NCI-H446 (cell line): ENCODE results near the gene MESP1.
A peak's percentile ranks its signal among the peaks of the same experiment; 100 is the strongest.

Experiments used
- DNase-seq, 2 experiments: peaks; one replicate each; lab custom pipeline; 2025; lab: John Stamatoyannopoulos, UW

MESP1 gene

GRCh38 chr15:89758283-89758682, 7.2 kb upstream of the MESP1 start:
- no peak for DNase-seq

DNA sequence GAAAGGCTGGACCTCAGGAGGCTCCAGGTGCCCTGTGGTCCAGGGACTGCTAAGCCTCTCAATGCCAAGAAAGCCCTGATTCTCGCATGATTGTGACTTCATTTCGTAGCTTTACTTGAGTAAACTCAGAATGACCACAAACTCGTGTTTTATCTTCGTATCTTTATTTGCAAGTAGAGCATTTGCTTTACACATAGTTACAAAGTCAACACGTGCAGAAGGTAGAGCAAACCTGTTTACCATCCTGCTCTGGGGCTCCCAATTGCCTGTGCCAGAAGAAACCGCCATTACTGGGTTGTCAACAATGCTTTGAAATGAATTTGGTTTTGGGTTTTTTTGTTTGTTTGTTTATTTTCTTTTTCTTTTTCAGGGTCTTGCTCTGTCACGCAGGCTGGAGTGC, 5.8 kb upstream of the MESP1 start:
- DNase-seq: no peak

DNA sequence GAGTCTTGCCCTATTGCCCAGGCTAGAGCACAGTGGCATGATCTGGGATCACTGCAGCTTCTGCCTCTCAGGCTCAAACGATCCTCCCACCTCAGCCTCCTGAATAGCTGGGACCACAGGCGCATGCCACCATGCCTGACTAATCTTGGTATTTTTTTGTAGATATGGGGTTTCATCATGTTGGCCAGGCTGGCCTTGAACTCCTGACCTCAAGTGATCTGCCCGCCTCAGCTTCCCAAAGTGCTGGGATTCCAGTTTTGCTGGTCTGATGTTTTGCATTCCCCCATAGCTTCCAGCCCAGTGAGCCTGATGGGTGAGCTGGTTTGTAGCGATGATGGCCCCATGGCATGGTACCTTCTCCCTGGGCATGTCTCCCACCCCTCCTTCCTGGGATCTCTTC, 4.7 kb upstream of the MESP1 start:
- DNase-seq: no peak

GRCh38 chr15:89754361-89755154, 3.5 kb upstream of the MESP1 start:
- no peak for DNase-seq

DNA sequence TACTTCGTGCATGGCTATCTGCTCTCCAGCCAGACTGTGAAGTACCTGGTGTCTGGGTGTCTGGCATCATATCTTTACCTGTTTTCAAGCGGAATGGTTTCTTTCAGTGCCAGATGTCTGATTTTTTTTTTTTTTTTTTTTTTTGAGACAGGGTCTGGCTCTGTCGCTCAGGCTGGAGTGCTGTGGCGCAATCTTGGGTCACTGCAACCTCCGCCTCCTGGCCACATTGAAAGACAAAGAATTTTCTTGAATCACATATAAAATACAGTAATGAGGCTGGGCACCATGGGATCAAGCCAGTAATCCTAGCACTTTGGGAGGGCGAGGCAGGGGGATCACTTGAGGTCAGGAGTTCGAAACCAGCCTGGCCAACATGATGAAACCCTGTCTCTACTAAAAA, 2.8 kb upstream of the MESP1 start:
- no peak for DNase-seq

- DNase-seq: no peak
Observed at GRCh38 chr15:89751748-89752147, 699 bp upstream of the MESP1 start.

GRCh38 chr15:89749951-89750559, 994 bp downstream of the MESP1 start:
- peak in 1 of 2 experiments; percentile 21 for DNase-seq

DNA sequence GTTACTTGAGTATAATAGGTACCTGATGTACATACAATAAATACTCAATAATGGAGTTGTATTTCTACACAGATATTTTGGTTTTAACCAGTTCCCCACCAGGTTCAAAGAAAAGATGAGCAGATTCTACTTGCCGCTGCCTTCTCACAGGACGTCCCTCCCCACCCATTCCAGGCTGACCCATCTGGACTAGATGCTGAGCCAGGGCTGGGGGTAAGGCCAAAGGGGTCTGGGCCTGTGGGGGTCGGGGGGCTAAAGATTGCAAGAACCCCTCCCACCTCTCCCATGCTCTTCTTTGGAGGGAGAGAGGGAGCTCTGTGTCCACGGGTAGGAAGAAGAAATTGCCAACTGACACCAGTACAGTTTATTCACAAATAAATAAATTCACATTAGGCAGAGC, 1.5 kb downstream of the MESP1 start:
- DNase-seq: no peak

DNA sequence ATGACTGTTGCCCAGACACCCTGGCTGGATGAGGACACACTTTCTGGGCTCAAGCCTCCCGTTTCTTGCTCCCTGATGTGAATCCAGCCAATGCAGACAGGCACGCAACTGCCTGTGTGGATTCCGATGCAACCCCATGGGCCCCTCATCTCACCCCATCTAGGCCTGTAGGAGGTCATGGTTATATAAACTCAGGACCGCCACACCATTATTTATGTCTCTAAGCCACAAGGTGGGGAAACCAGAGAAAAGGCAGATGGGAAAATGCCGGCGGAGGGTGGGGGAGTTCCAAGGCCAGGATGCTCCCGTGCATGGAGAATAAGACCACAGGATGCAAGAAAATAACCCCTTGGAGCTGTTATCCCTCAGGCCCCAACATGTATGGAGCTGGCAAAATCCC, 2.0 kb downstream of the MESP1 start:
- no peak for DNase-seq

DNA sequence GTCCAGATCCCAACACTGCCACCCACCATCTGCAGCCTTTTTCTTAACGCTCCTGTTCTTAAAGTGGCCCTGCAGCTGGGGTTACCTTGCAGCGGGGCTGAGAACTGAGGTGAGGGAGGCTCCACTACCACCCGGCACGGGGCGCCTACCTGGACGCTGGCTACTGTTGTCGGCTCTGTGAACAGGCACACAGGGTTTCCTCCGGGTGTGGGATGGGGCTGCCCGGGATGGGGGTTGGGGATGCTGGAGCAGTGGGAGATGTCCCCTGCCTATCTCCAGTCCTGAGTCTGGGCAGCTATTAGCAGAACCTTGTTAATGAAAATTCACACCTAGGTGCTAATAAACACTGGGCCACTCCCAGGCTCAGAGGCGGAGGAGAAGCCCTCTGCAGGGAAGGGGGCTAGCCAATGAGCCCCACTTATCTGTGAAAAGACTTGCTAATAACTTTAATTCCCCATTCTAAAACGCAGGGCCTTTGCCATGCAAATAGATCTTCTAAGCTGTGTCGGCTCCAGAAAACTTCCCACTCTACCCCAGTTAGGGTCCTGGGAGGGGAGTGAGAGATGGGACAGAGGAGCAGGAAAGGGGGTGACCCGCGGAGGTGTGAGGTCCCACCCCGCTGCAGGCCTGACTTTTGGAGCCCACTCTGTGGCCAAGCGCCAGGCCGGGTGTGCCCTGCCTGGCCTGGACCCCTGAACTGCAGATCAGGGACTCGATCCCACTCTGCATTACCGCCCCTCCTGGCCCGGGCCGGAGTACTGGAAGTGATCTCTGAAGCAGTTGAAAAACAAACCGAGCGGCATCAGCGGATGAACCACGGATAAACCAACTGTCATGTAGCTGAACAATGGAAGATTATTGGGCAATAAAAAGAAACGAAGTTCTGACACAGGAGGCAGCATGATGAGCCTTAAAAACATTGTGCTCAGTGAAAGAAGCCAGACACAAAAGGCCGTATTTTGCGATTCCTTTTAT, 3.1 kb downstream of the MESP1 start:
- no peak for DNase-seq

DNA sequence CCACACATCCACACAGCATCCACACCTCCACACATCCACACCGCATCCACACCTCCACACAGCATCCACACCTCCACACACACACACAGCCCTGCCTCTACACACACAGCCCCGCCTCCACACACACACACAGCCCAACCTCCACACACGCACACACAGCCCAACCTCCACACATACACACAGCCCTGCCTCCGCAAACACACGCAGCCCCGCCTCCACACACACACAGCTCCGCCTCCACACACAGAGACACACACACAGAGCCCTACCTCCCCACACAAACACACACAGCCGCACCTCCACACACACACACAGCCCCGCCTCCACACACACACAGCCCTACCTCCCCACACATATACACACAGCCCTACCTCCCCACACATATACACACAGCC, 4.7 kb downstream of the MESP1 start:
- no peak for DNase-seq

GRCh38 chr15:89745768-89746167, 5.3 kb downstream of the MESP1 start:
- no peak for DNase-seq

- no peak for DNase-seq
Observed at GRCh38 chr15:89745131-89745530, 5.9 kb downstream of the MESP1 start.

DNA sequence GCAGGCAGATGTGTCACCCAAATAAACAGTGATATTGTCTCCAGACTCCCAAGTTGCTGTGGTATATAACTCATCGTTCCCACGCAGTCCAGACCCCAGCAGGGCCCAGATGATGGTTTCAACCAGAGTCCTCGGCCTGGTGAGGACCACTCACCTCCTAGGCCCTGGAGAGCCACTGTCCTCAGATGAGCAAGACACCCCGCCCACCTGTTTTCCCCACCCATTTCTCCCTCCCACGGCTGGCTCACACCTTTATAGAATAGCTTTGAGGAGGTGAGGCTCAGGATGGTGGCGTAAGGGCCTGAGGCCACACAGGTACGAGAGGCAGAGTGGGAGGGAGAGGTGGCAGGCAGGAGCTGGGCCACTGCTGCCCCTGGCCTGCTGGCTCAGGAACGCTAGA, 7.5 kb downstream of the MESP1 start:
- DNase-seq: no peak

GRCh38 chr15:89743011-89743410, 8.0 kb downstream of the MESP1 start:
- DNase-seq: no peak

- peak; percentile 22 to 73 for DNase-seq
Observed at GRCh38 chr15:89740137-89740536, 10.9 kb downstream of the MESP1 start.

GRCh38 chr15:89735773-89736172, 15.3 kb downstream of the MESP1 start:
- DNase-seq: no peak

DNA sequence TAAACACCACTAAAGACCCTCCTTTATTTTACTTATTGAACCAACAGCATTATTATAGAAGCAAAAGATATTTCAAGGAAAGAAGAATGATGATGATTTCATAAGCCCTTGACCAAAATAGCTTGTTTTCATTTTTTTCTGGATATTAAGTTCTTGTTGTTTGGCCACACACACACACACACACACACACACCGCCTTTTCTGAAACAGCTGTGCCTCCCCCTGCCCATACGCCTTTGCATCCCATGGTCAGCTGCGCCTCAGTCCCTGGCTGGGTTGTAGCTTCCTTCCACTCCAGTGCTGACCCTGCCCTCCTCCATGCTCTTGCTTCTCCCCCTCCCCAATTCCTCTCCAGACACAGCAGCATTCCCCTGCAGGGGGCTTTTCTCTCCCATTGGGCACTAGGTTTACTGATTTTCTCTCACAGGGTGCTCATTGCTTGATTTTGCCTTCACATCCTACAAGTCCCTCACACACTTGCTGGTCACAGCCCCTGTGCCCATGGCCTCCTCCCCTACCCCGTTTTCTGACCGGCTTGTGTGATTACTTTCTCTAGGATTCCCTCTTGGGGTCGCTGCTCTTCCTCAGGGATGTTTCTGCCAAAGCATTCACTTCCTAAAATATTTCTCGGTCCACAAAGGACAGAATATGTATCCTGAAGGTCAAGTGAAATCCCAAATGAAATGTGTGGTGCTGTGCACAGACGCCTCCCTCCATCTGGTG, 18.4 kb downstream of the MESP1 start:
- no peak for DNase-seq

GRCh38 chr15:89731275-89731674, 19.8 kb downstream of the MESP1 start:
- DNase-seq: no peak

GRCh38 chr15:89728254-89728653, 22.8 kb downstream of the MESP1 start:
- DNase-seq: no peak

- no peak for DNase-seq
Observed at GRCh38 chr15:89725064-89725463, 26.0 kb downstream of the MESP1 start.

GRCh38 chr15:89724621-89725020, 26.4 kb downstream of the MESP1 start:
- DNase-seq: no peak
